Urinary bladder (tissue), 4 donors: Measurements from ENCODE around the gene GPC6. TPM values are rescaled to one million over a fixed set of nuclear protein-coding genes. Genes with fewer than 3 reads are reported as not detected.
"Not testable (repeated sequence)": the region's sequence is repeated elsewhere in the genome, so short reads cannot be mapped to it uniquely, and the experiment has no call there.

Source experiments
- DNase-seq: peaks from one replicate; pipeline ENCODE4 v3.0.0-alpha.2; 2015; ENCODE audit errors: extremely low spot score
- H3K27ac ChIP-seq: one replicate; pipeline ENCODE4 v1.5.1; 2013; ENCODE audit warnings: low read depth, mild to moderate bottlenecking, moderate library complexity
- H3K36me3 ChIP-seq: one replicate; pipeline ENCODE4 v1.6.1; 2013; ENCODE audit warnings: mild to moderate bottlenecking, moderate library complexity; ENCODE audit not compliant: insufficient read depth
- H3K4me1 ChIP-seq: one replicate; pipeline ENCODE4 v1.6.1; 2013; ENCODE audit warnings: mild to moderate bottlenecking, moderate library complexity; ENCODE audit not compliant: insufficient read depth
- H3K4me3 ChIP-seq: one replicate; pipeline ENCODE4 v1.5.1; 2013; ENCODE audit warnings: low read depth, low read length
- WGBS: extraction: QIAGEN DNeasy Blood & Tissue Kit; methylation state at CpG from one replicate; pipeline ENCODE4 v1.1.7; 2013; 5-methylcytosine and 5-hydroxymethylcytosine counted together
- polyA plus RNA-seq: library from polyadenylated mRNA; stranded (reverse); fragments of 200-250 nt; gene quantifications from one replicate; pipeline ENCODE4 v1.2.3, GENCODE V29; 2013
- total RNA-seq: library from RNA; depleted of rRNA; stranded (reverse); fragments of >200 nt; gene quantifications from one replicate; pipeline ENCODE4 v1.2.3, GENCODE V29; 2014
- donor health status: healthy with polysubstance abuse.
- donor health status: healthy.

The GPC6 gene
- total RNA-seq (126 TPM), polyA plus RNA-seq (8.8 TPM)

DNA sequence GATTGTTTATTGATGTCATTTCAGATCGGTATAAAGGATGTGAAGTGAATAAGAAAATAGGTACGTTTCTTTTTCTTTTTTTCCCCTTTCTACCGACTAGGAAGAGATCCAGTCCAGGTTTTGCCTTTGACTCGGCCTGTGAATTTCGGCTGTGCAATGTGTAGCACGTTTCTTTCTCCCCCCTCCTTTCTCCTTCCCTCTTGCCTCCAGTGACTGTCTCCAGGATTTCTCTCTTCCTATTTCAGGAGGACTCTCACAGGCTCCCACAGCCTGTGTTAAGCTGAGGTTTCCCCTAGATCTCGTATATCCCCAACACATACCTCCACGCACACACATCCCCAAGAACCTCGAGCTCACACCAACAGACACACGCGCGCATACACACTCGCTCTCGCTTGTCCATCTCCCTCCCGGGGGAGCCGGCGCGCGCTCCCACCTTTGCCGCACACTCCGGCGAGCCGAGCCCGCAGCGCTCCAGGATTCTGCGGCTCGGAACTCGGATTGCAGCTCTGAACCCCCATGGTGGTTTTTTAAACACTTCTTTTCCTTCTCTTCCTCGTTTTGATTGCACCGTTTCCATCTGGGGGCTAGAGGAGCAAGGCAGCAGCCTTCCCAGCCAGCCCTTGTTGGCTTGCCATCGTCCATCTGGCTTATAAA, at the start of gene GPC6:
Gene GPC6, plus strand, starts transcription at position 185 of the 657 bp plus-strand sequence.
- H3K27ac ChIP-seq, result no peak within 1 kb of the TSS
- under 1% methylated on average over 31 of the region's 31 CpGs for WGBS
- H3K4me1 ChIP-seq, result no peaks in the 10 kb centered on the region
- peak within 1 kb of the TSS; percentile 50 for H3K4me3 ChIP-seq
- H3K36me3 ChIP-seq, result no peaks in the 10 kb centered on the region
- DNase-seq, result peak; percentile 81

DNA sequence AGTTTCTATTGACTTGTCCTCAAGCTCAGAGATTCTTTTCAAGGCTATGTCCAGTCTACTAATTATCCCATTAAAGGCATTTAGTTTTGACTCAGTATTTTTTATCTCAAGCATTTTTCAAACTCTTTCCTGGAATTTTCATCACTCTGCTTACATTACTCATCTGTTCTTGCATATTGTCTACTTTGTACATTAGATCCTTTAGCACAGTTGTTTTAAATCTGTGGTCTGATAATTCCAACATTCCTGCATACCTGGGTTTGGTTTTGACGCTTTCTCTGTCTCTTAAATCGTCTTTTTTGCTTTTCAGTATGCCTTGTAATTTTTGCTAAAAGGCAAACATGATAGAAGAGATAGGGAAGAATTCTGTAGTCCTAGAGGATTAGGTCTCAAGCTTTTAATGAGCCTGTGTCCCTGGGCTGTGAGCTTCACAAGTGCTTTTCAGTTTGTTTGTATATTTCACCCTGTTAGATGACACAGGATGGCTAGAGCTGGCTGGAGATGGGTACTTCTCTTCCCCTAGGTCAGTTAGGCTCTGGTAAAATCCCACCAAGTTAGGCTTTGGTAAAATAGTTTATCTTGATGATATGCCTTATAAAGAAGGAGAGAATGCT, 46.1 kb upstream of the GPC6 start:
- no peaks in the 10 kb centered on the region for H3K36me3 ChIP-seq
- DNase-seq, result no peak
- H3K27ac ChIP-seq, result no peak overlapping the region
- WGBS, result 11% methylated on average over 2 of the region's 2 CpGs
- H3K4me3 ChIP-seq, result no peak overlapping the region
- no peaks in the 10 kb centered on the region for H3K4me1 ChIP-seq

- Histone ChIP-seq H3K27ac (no peak overlapping the region), H3K4me3 (no peak overlapping the region), H3K4me1 (no peaks in the 10 kb centered on the region), H3K36me3 (no peaks in the 10 kb centered on the region)
- 94% methylated on average over 3 of the region's 3 CpGs for WGBS
- DNase-seq, result no peak
These were observed 44.2 kb upstream of the GPC6 start for GRCh38 chr13:93182406-93182805.

GRCh38 chr13:93183302-93183701, 43.3 kb upstream of the GPC6 start:
- no peak overlapping the region for H3K27ac ChIP-seq
- H3K4me3 ChIP-seq, result no peak overlapping the region
- H3K4me1 ChIP-seq, result no peaks in the 10 kb centered on the region
- no peaks in the 10 kb centered on the region for H3K36me3 ChIP-seq
- 78% methylated on average over 1 of the region's 1 CpG for WGBS
- no peak for DNase-seq

DNA sequence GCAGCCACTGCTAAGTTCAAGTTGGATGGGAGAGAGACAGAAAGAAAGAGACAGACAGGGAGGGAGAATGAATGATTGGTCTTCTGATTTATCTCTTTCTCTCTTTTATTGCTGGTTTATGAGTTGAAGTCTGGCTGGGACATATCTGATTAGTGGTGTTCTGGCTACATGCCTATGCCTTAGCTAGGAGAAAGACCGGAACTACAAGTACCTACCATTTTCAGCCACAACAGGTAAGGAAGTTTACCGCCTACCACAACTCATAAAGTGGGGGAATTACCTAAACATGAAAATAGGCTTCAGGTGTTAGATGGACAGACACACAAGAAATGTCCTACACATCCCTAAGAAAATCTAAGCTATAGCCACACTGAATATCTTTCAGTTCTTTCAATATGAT, 36.6 kb upstream of the GPC6 start:
- H3K4me1 ChIP-seq, result no peaks in the 10 kb centered on the region
- no peaks in the 10 kb centered on the region for H3K36me3 ChIP-seq
- H3K4me3 ChIP-seq, result no peak overlapping the region
- no peak for DNase-seq
- 95% methylated on average over 2 of the region's 2 CpGs for WGBS
- H3K27ac ChIP-seq, result no peak overlapping the region

DNA sequence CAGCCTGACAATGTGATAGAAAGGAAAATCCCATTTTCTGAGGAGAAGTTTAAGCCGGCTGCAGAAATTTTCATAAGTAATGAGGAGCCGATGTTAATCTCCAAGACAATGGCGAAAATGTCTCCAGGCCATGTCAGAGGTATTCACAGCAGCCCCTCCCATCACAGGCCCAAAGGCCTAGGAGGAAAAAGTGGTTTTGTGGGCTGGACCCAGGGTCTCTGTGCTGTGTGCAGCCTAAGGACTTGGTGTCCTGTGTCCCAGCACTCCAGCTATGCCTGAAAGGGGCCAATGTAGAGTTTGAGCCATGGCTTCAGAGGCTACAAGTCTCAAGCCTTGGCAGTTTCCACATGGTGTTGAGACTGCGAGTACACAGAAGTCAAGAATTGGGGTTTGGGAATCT, 32.9 kb upstream of the GPC6 start:
- Histone ChIP-seq H3K27ac (no peak overlapping the region), H3K4me1 (no peaks in the 10 kb centered on the region), H3K36me3 (no peaks in the 10 kb centered on the region), H3K4me3 (no peak overlapping the region)
- 98% methylated on average over 4 of the region's 4 CpGs for WGBS
- DNase-seq, result no peak

DNA sequence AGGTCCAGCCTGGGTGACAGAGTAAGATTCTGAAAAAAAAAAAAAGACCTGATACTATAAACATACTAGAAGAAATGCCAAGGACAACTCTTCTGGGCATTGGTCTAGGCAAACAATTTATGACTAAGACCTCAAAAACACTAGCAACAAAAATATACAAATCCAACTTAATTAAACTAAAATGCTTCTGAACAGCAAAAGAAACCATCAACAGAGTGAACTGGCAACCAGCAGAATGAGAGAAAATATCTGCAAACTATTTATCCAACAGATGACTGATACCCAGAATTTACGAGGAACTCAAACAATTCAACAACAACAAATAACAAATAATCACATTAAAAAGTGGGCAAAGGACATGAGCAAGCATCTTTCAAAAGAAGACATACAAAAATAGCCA, 26.8 kb upstream of the GPC6 start:
- H3K36me3 ChIP-seq, result no peaks in the 10 kb centered on the region
- WGBS, result 93% methylated on average over 1 of the region's 1 CpG
- no peak overlapping the region for H3K27ac ChIP-seq
- no peaks in the 10 kb centered on the region for H3K4me1 ChIP-seq
- no peak overlapping the region for H3K4me3 ChIP-seq
- DNase-seq, result no peak

- no peak overlapping the region for H3K27ac ChIP-seq
- no peak overlapping the region for H3K4me3 ChIP-seq
- no peaks in the 10 kb centered on the region for H3K4me1 ChIP-seq
- H3K36me3 ChIP-seq, result no peaks in the 10 kb centered on the region
- no peak for DNase-seq
These were observed 26.0 kb upstream of the GPC6 start for GRCh38 chr13:93200626-93201025.

DNA sequence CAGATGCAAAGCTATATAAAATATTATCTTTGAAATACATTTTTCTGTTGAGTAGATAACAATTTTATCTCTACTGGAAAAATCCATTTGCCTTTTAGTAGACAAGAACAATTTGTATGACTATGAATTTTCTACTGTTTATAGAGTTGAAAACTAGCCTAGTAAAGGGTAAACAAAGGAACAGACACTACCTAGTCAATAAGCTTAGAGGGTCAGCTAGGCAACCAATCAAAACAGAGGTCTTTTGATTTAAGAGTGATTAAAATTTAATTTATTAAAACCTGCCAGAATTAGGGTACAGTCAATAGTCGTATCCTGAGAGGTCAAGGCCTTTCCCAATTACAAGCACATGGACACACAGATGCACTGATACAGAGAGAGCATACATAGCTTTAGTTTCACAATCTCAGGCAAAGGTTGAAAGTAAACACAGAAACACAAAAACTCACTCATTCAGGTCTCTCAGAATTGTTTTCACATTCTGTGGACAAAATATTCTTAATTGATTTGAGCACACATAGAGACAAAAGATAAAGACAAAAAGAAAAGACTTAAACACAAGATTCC, 24.5 kb upstream of the GPC6 start:
- no peak overlapping the region for H3K27ac ChIP-seq
- no peaks in the 10 kb centered on the region for H3K4me1 ChIP-seq
- H3K4me3 ChIP-seq, result no peak overlapping the region
- WGBS, result 77% methylated on average over 1 of the region's 1 CpG
- DNase-seq, result no peak
- no peaks in the 10 kb centered on the region for H3K36me3 ChIP-seq

DNA sequence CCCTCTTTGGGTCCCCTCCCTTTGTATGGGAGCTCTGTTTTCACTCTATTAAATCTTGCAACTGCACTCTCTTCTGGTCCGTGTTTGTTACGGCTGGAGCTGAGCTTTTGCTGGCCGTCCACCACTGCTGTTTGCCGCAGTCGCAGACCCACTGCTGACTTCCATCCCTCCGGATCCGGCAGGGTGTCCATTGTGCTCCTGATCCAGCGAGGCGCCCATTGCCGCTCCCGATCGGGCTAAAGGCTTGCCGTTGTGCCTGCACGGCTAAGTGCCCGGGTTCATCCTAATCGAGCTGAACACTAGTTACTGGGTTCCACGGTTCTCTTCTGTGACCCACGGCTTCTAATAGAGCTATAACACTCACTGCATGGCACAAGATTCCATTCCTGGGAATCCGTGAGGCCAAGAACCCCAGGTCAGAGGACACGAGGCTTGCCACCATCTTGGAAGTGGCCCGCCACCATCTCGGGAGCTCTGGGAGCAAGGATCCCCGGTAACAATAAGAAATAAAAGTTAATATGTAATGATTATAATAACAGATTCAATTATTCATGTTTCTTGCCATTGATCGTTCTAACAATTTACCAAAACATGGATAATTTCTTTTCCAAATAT, 19.7 kb upstream of the GPC6 start:
- WGBS, result 91% methylated on average over 24 of the region's 24 CpGs
- H3K4me1 ChIP-seq, H3K36me3 ChIP-seq, H3K4me3 ChIP-seq, H3K27ac ChIP-seq, DNase-seq: not testable (repeated sequence)

DNA sequence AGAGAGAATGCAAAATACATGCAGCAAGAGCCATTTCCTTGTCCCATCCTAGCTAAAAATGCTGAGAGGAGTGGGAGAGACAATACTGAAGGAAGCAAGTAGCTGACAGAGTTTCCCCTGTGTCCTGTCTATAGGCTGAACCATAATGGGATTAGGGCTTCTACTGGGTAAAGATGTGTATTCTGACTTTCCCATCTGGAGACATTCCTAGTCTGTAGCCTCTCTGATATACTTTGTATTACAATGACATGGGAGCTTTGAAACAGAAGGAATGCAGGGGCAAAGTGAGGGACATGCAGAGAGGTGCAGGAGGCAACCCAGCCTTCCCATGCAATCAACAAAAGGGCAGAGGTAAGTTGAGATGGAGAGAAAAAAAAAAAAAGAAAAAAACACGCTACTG, 10.5 kb upstream of the GPC6 start:
- Histone ChIP-seq H3K36me3 (no peaks in the 10 kb centered on the region), H3K4me1 (no peaks in the 10 kb centered on the region), H3K4me3 (no peak overlapping the region), H3K27ac (no peak overlapping the region)
- DNase-seq, result no peak
- WGBS, result 97% methylated on average over 1 of the region's 1 CpG

GRCh38 chr13:93217721-93218261, 8.8 kb upstream of the GPC6 start:
- Histone ChIP-seq H3K27ac (no peak overlapping the region), H3K4me3 (no peak overlapping the region), H3K4me1 (no peaks in the 10 kb centered on the region), H3K36me3 (no peaks in the 10 kb centered on the region)
- WGBS, result 66% methylated on average over 6 of the region's 6 CpGs
- no peak for DNase-seq

DNA sequence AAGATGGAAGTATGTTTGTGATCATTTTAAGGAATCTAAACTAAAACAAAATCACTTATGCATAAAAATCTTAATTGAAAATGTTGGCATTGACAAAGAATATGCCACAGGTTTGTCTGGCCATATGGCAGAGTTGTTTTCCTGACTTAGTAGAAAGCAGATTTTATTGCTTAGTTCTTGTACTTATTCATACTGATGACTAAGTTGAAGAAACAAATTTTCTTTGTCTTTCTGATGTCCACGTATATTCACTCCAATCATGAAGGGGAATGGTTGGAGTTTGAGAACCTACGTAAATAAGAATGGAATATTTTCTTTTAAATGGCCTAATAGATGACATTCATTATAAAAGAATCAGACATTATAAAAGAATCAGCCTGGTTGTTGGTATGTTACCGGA, 8.0 kb upstream of the GPC6 start:
- WGBS, result 92% methylated on average over 3 of the region's 3 CpGs
- no peak overlapping the region for H3K4me3 ChIP-seq
- H3K4me1 ChIP-seq, result no peaks in the 10 kb centered on the region
- DNase-seq, result no peak
- H3K27ac ChIP-seq, result no peak overlapping the region
- no peaks in the 10 kb centered on the region for H3K36me3 ChIP-seq

DNA sequence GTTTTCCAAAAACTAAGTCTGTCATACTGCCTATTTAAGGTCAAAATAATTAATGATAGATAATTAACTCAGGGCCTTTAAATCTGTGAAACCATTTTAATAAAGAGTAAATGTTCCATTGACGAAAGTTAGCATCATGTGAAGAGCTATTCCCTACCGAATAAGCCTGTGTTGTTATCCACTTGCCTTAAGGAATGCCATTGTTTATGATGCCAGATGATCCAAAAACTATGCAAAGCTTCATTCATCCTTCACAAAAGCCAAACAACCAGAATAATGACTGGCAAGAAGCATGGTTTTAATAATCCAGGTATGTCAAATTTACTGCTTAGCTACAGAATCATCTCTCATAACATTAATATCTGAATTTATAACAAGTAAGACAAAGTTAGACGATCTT, 6.5 kb upstream of the GPC6 start:
- Histone ChIP-seq H3K4me1 (no peaks in the 10 kb centered on the region), H3K27ac (no peak overlapping the region), H3K4me3 (no peak overlapping the region), H3K36me3 (no peaks in the 10 kb centered on the region)
- WGBS, result 57% methylated on average over 3 of the region's 3 CpGs
- no peak for DNase-seq
